OCI-LY1 (cell line): ENCODE data around the gene SPACDR.

ENCODE experiments used
- CTCF ChIP-seq: fragments of 200-600 bp; sonication (generic), shearing (Covaris generic); IDR thresholded peaks from 2 replicates; pipeline ENCODE4 v1.5.1; 2017; ENCODE audit warnings: mild to moderate bottlenecking, antibody characterized with exemption, low read length, moderate library complexity, mixed read lengths
- EZH2 ChIP-seq: fragments of 200-600 bp; sonication (generic), shearing (Covaris generic); IDR thresholded peaks from 2 replicates; pipeline ENCODE4 v1.8.0; 2017; ENCODE audit warnings: borderline replicate concordance, mixed run types, mild to moderate bottlenecking, antibody characterized with exemption, low read length, moderate library complexity, mixed read lengths

DNA sequence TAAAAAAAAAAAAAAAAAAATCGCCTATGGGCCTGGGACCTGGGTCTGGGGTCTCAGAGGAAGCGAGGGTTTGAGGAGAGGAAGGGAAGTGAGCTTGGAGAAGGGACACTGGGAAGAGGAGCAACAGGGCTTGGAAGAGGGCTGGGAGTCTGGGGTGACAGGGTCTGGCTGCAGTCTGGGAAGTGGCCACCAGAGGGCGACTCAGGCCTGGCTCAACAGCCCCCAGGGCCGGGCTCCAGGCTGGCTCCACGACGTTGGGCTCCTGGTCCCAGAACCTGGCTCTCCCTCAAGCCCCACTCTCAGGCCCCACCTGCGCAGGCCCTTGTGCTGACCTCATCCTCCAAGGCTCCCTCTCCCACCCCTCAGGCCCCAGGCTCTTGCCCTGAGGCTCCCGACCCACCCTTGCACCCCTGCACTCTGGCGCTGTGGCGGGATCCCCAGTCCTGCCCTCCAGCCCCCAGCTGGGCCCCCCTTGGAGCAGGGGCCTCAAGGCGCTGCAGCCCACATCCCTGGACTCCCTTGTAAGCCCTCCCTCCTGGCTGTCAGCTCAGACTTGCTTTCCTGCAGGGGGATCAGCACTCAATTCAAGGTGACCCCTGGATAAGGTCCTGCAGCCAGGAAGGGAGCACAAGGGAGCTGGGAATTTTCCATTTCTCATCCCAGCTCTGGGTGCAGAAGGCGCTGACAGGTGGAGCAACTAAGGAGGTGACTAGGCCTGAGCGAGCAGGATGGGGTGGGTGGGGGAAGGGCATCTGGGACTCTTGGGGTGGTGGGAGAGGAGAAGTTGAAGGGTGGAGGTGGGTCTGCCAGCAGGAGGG, 5.4 kb upstream of the SPACDR start:
- TF ChIP-seq EZH2 (no peak), CTCF (peak; percentile 89)
